MCF 10A (cell line): ENCODE measurements around the gene ARHGAP31. TPM values are rescaled to one million over a fixed set of nuclear protein-coding genes. Genes with fewer than 3 reads are reported as not detected.

Experiments
- BruUV-seq: library from RNA; stranded (reverse); fragments of 400-500 nt; replicated peaks from 2 replicates; lab custom pipeline; 2021; lab: Mats Ljungman, UMichigan
- CTCF ChIA-PET: fragments of 300-600 bp; sonication (Branson Sonifier 250); formaldehyde crosslinking; extraction: SDS; loops from one replicate; lab custom pipeline; 2021; ENCODE audit warnings: antibody characterized with exemption, inconsistent platforms; lab: Yijun Ruan, JAX
- POLR2A ChIA-PET: fragments of 300-600, 350-650 bp; sonication (Branson Sonifier 250); formaldehyde crosslinking; extraction: SDS; loops from one replicate; lab custom pipeline; 2020; ENCODE audit warnings: antibody characterized with exemption, inconsistent platforms; lab: Yijun Ruan, JAX
- DNase-seq: peaks from one replicate; pipeline ENCODE4 v3.0.0-alpha.2; 2018; ENCODE audit not compliant: unreplicated experiment
- H3K27ac Mint-ChIP-seq: one replicate; pipeline ENCODE4 v1.8.0; 2022; ENCODE audit warnings: mild to moderate bottlenecking, low read depth, mixed read lengths; ENCODE audit not compliant: unreplicated experiment
- H3K27me3 Mint-ChIP-seq: one replicate; pipeline ENCODE4 v1.8.0; 2022; ENCODE audit warnings: mixed read lengths; ENCODE audit not compliant: insufficient read depth, unreplicated experiment
- H3K36me3 Mint-ChIP-seq: one replicate; pipeline ENCODE4 v1.8.0; 2022; ENCODE audit warnings: mild to moderate bottlenecking, moderate library complexity, mixed read lengths; ENCODE audit not compliant: insufficient read depth, unreplicated experiment
- H3K4me1 Mint-ChIP-seq: one replicate; pipeline ENCODE4 v1.8.0; 2022; ENCODE audit warnings: mixed read lengths; ENCODE audit not compliant: insufficient read depth, unreplicated experiment
- H3K4me3 Mint-ChIP-seq: one replicate; pipeline ENCODE4 v1.8.0; 2022; ENCODE audit warnings: mild to moderate bottlenecking, moderate library complexity, mixed read lengths; ENCODE audit not compliant: unreplicated experiment
- H3K9me3 Mint-ChIP-seq: one replicate; pipeline ENCODE4 v1.8.0; 2022; ENCODE audit warnings: mixed read lengths; ENCODE audit not compliant: unreplicated experiment
- CTCF ChIP-seq: fragments of 200-600 bp; IDR thresholded peaks from one replicate; pipeline ENCODE4 v1.8.0; 2022; ENCODE audit warnings: antibody characterized with exemption, mild to moderate bottlenecking; ENCODE audit not compliant: unreplicated experiment
- intact Hi-C: fragments of 100-400 bp; cut with micrococcal nuclease; formaldehyde crosslinking; loops from 2 replicates; pipeline ENCODE4 v1.14.1; 2022
- total RNA-seq: library from RNA; stranded (reverse); gene quantifications from 2 replicates; pipeline ENCODE4 v1.2.3, GENCODE V29; 2022

Gene ARHGAP31
- total RNA-seq, 1 experiment from 2014 or later, result 4.4 TPM

DNA sequence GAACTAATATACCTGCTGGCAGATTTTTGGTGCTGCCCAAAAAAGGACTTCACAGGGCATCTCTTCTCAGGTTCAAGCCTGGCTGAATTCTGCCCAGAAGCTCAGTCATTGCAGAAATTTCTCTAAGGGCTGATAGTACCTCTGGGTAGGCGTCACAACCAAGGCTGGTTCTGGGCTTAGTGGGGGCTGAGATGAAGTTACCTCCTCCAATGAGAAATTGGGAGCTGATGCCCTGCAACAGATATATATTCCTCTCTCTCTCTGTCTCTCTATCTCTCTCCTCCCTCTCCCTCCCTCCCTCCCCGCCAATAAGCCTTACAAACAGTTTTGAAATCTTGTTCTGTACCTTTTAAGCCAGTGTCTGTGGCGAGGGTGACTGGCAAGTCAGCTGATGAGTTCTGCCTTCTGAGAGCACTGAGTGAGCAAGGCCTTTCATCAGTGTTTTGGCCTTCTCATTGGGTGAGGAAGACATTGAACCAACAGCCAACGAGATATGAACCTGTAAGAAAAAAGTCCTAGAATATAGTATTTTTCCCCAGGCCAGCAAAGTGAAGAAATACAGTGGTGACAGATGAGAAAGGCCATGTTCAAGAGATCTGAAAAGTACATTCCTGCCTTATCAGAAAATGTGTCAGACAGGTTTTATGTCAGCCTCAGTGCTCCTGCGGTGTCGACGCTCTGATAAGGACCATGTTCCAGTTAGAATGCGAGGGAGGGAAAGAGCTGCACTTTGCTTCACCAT lies 123.8 kb downstream of the ARHGAP31 start:
- Mint-ChIP-seq H3K27me3 (no peaks in the 10 kb centered on the region), H3K4me3 (no peak overlapping the region), H3K36me3 (peaks cover 11% of the 10 kb centered on the region), H3K9me3 (no peaks in the 10 kb centered on the region), H3K27ac (no peak overlapping the region), H3K4me1 (no peaks in the 10 kb centered on the region)
- no peak for TF ChIP-seq CTCF
- BruUV-seq, result no TSS peak
- intact Hi-C loops, result no loop called here
- no peak for DNase-seq
- POLR2A ChIA-PET, result interaction anchor here (0.5 to 0.6 kb wide), 2 partner anchors 79 to 397 kb away, joined by 3 read pairs; no protein-coding TSS in a partner anchor
- CTCF ChIA-PET, result interaction anchor here (0.7 to 1.9 kb wide), 2 partner anchors 10 to 131 kb away, joined by 3 to 9 read pairs; no protein-coding TSS in a partner anchor

GRCh38 chr3:119418641-119419040 lies 124.5 kb downstream of the ARHGAP31 start:
- Mint-ChIP-seq H3K36me3 (peaks cover 11% of the 10 kb centered on the region), H3K9me3 (no peaks in the 10 kb centered on the region), H3K27ac (no peak overlapping the region), H3K4me1 (no peaks in the 10 kb centered on the region), H3K27me3 (no peaks in the 10 kb centered on the region), H3K4me3 (no peak overlapping the region)
- no peak for DNase-seq
- no TSS peak for BruUV-seq
- ChIA-PET CTCF (interaction anchor here (0.7 kb wide), 1 partner anchor 63 kb away, joined by 3 read pairs; no protein-coding TSS in a partner anchor), POLR2A (interaction anchor here (0.5 to 0.6 kb wide), 2 partner anchors 226 to 396 kb away, joined by 3 read pairs; no protein-coding TSS in a partner anchor)
- intact Hi-C loops, result no loop called here
- TF ChIP-seq CTCF, result no peak

DNA sequence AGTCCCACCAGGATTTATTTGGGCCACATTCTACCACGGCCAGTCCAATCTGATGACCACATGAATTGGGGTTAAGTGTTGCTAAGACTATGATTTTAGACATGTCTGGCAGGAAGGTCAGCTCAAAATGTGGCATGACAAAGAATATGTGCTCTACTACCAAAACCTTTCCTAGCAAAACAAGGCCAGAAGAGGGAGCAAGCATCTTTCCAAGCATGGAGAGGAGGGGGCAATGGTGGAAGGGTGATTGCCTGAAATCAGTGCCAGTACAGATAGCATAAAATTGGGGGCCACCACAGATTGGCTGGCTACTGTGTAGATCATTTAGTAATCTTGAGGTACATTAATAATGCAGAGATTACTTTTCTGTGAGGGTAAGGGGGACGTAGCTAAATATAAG lies 126.0 kb downstream of the ARHGAP31 start:
- intact Hi-C loops, result no loop called here
- POLR2A ChIA-PET, result no interaction called here
- peaks cover 11% of the 10 kb centered on the region for H3K36me3 Mint-ChIP-seq

More for the DNA sequence above, 126.0 kb downstream of the ARHGAP31 start:
- no peaks in the 10 kb centered on the region for H3K9me3 Mint-ChIP-seq
- no TSS peak for BruUV-seq
- CTCF ChIA-PET, result interaction anchor here (0.6 to 1.0 kb wide), 3 partner anchors 22 to 536 kb away, joined by 3 to 4 read pairs (median 3); no protein-coding TSS in a partner anchor
- DNase-seq, result peak; percentile 5
- TF ChIP-seq CTCF, result no peak
- no peak overlapping the region for H3K27ac Mint-ChIP-seq
- no peak overlapping the region for H3K4me3 Mint-ChIP-seq
- H3K4me1 Mint-ChIP-seq, result no peaks in the 10 kb centered on the region
- H3K27me3 Mint-ChIP-seq, result no peaks in the 10 kb centered on the region
